GM19468 (cell line): ENCODE results near the gene TIA1.
A peak's percentile ranks its signal among the peaks of the same experiment; 100 is the strongest.
"Not testable (repeated sequence)": the region's sequence is repeated elsewhere in the genome, so short reads cannot be mapped to it uniquely, and the experiment has no call there.

ENCODE experiments used
- ATAC-seq: cut with Tn5 transposase; IDR thresholded peaks from one replicate; pipeline ENCODE4 v1.9.1; 2021; ENCODE audit warnings: mild to moderate bottlenecking, moderate library complexity, moderate number of reproducible peaks; ENCODE audit not compliant: unreplicated experiment; ENCODE audit errors: extremely low read depth

TIA1 gene

GRCh38 chr2:70226781-70227180, 21.6 kb downstream of the TIA1 start:
- ATAC-seq: no peak

DNA sequence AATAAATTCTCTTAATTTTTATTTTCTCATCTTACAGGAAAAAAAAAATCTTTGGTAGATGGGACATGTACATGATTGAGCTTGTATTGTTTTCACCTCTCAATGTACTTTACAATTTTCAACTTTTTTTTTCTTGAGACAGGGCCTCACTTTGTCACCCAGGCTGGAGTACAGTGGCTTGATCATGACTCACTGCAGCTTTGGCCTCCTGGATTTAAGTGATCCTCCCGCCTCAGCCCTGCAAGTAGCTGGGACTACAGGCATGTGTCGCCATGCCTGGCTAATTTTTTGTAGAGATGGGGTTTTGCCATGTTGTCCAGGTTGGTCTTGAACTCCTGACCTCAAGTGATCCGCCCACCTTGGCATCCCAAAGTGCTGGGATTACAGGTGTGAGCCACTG, 25.1 kb downstream of the TIA1 start:
- ATAC-seq: not testable (repeated sequence)

- no peak for ATAC-seq
These were observed 33.4 kb downstream of the TIA1 start for GRCh38 chr2:70214953-70215549.

DNA sequence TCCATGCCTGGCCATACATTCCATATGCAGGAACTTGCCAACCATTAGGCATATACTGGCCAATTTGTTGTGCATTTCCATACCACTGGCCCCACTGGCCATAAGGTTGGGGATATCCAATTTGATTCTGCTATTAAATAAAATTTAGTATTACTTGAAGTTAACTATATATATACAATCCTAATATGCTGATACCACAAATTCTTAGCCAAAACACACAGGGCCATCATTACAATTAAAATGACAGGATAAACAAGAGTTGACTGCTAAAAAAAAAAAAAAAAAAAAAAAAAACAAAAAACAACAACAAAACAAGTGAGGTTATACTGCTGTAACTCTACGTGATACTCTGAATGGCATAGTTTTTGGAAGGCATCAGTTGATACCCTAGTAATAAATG, 34.1 kb downstream of the TIA1 start:
- no peak for ATAC-seq

DNA sequence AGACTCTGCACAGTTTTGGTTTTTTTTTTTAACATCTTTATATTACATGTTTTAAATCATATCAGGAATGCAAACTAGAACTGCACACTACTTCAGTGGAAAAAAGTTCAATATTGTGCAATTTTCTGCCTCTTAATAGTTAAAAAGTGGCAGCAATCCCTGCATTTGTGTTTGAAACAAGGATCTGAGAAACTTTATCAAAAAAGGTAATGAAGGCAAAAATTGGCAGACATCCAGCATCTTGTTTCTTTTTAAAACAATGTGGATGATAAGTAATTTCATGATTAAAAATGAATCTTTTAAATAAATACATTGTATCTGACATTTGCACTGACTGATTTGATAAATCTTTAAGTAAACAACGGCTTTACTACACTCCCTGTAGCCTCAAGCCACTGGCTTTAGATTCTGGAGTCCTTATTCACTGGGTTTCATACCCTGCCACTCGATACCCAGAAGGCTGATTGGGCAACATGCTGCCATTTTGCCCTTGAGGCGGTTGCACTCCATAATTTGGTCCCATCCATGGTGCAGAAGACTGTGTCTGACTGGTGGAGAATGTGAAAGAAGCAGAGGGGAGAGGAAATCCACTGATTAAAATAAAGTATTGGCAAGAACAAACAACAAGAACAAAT, 36.0 kb downstream of the TIA1 start:
- no peak for ATAC-seq

- no peak for ATAC-seq
These were observed 36.8 kb downstream of the TIA1 start for GRCh38 chr2:70211595-70211994.

DNA sequence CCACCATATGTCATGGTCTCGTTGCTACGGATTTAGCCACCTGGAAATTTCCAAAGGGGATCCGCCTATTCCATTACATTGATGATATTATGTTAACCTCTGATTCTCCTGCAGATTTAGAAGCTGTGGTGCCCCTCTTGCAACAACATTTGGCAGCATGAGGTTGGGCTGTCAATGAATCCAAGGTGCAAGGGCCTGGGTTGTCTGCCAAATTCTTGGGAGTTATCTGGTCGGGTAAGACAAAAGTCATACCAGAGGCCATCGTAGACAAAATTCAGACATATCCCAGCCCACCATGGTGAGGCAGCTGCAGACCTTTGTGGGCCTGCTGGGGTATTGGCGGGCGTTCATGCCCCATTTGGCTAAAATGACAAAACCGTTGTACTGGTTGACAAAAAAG, 44.0 kb downstream of the TIA1 start:
- no peak for ATAC-seq

- no peak for ATAC-seq
These were observed 45.3 kb downstream of the TIA1 start for GRCh38 chr2:70203086-70203485.

- no peak for ATAC-seq
These were observed 46.1 kb downstream of the TIA1 start for GRCh38 chr2:70202236-70202806.

DNA sequence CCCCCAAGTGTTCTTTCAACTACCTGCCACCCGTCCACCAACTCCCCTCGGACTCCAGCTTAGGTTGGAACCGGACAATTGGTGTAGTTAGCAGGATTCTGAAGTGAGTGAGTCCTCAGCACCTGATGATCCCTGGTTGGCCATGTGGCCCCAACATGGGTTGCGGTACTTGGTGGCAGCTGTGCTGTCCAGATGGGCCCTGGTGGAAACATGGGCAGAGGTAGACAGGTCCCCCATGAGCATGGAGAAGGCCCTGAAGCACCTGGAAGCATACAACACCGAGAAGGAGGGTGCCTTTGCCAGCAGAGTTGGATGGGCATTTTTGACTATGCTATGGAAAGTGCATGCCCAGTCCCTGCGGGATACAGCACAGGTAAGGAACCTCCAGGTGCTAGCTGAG, 46.6 kb downstream of the TIA1 start:
- ATAC-seq: no peak

DNA sequence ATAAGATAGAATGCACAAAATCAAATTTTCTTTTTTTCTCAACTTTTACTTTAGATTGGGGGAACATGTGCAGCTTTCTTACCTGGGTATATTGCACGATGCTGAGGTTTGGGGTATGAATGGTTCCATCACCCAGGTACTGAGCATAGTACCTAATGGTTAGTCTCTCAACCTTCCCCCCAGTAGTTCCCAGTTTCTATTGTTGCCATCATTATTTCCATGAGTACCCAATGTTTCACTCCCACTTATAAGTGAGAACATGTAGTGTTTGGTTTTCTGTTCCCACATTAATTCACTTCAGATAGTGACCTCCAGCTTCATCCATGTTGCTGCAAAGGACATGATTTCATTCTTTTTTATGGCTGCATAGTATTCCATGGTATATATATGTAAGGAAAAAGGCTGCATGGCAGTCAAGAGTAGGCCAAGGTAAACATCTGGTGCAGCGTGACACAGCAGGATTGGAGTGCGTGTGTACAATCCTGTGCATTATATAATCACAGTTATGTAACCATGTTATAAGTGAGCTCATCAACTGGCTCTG, 47.1 kb downstream of the TIA1 start:
- no peak for ATAC-seq

GRCh38 chr2:70199320-70199864, 49.0 kb downstream of the TIA1 start:
- ATAC-seq: no peak

- no peak for ATAC-seq
These were observed 55.9 kb downstream of the TIA1 start for GRCh38 chr2:70192516-70192915.

GRCh38 chr2:70191244-70191735, 57.1 kb downstream of the TIA1 start:
- no peak for ATAC-seq

DNA sequence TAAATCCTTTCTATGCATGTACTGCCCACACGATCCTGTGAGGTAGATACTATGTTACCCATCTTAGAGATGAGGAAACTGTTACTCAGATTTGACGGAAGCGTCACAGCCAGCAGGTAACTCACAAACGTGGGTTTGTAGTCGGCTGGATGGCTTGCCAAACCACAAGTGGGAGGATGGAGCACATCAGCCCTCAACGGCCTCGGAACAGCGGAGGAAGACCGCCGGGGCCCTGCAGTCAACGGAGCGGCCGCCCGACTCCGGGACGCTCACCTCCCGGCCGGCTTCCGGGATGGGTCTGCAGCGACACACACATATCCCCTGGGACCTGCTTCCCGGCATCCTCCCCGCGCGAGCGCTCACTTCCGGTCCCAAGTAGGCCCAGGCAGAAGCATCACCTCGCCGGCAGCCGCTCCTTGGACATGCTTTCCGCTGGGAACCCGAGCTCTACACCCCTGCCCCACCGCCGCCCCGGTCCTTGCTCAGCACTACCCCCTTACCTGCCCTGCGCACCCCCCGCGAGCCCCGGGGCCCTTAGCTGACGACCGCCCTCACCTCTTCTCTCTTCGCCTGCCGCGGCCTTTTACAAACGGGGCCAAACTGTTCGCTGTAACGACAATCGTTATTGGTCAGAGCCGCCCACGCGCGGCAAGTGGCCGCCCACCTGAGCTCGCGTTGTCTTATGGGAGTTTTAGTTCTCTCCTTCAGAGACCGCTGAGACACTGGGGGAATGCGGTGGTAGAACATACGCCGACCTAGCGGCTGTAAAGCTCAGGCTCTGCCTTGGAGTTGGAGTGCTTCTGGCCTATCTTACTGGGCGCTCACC, 57.8 kb downstream of the TIA1 start, which contains the start of gene C2orf42:
Gene C2orf42 (minus strand): TSS at position 602 of the 826 bp plus-strand sequence. CDS start 9,034 bp downstream, outside the sequence.
- ATAC-seq: peak; percentile 71

- no peak for ATAC-seq
These were observed 60.0 kb downstream of the TIA1 start for GRCh38 chr2:70188460-70188859.

- ATAC-seq: not testable (repeated sequence)
These were observed 61.3 kb downstream of the TIA1 start for GRCh38 chr2:70187170-70187569.

DNA sequence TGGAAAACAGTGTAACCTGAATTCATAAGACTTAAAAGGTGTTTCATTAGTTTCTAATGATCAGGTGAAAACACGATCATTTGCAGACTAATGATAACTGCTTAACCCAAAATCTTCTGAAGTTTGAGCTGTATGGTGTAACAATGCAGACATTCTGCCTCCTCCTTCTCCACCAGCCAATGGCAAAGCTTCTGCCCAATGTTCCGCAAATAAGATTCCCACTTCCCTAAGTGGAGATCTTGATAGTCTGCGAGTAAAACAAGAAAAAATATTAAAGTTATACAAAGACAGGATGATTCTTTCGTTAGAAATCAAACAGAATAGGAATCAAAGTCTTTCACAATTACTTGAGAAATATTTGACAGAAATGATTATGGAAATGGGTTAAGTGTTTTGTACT, 65.7 kb downstream of the TIA1 start:
- ATAC-seq: no peak

DNA sequence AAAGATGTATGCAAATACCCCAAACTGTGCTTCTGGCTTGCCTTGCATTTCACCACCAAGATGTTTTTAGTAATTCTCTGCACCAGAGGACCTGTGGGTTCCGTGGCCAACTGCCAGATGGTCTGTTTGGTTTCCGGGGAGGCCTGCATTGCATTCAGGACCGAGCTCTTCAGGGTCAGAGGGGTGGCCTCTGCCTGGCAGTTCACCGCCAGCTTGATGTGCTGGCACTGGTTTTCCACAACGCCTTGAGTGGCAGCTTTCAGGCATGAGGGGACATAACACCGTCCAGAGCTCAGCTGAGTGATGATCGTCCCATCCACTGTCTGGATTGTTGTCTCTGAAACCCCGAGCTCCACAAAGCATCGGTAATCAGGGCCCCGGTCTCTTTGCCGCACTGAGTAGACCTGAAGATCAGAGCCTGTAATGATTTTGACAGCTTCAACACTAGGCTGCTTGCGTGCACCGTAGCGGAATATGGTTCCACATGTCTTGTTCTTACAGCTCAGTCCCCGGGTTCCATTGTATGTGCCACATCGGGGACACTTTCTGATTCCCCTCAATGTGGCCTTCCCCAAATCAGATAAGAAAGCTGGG, 67.0 kb downstream of the TIA1 start:
- ATAC-seq: no peak

GRCh38 chr2:70173520-70173919, 74.9 kb downstream of the TIA1 start:
- ATAC-seq: no peak
